Neural crest cell (in vitro differentiated cells): ENCODE measurements around the gene C16orf87. TPM values are rescaled to one million over a fixed set of nuclear protein-coding genes. Genes with fewer than 3 reads are reported as not detected.
A peak's percentile ranks its signal among the peaks of the same experiment; 100 is the strongest.

Source experiments
- DNase-seq: peaks from one replicate; pipeline ENCODE4 v3.0.0; 2021; ENCODE audit warnings: low read depth, mixed read lengths, low spot score
- H3K27ac Mint-ChIP-seq: one replicate; pipeline ENCODE4 v1.8.0; 2021; ENCODE audit warnings: mild to moderate bottlenecking, mixed read lengths; ENCODE audit not compliant: unreplicated experiment
- H3K27me3 Mint-ChIP-seq: 2 replicates; pipeline ENCODE4 v1.8.0; 2021; ENCODE audit warnings: low read depth, mild to moderate bottlenecking, mixed read lengths
- H3K36me3 Mint-ChIP-seq: 2 replicates; pipeline ENCODE4 v1.8.0; 2021; ENCODE audit warnings: low read depth, mild to moderate bottlenecking, mixed read lengths
- H3K4me1 Mint-ChIP-seq: 2 replicates; pipeline ENCODE4 v1.8.0; 2021; ENCODE audit warnings: mixed read lengths
- H3K4me3 Mint-ChIP-seq: one replicate; pipeline ENCODE4 v1.8.0; 2021; ENCODE audit warnings: mild to moderate bottlenecking, mixed read lengths
- H3K9me3 Mint-ChIP-seq: 2 replicates; pipeline ENCODE4 v1.8.0; 2021; ENCODE audit warnings: mixed read lengths
- CTCF ChIP-seq: fragments of 200-600 bp; sonication (generic); conservative IDR thresholded peaks from 2 replicates; pipeline ENCODE4 v1.5.0; 2021; ENCODE audit warnings: antibody characterized with exemption, mild to moderate bottlenecking
- total RNA-seq: library from RNA; stranded (reverse); gene quantifications from 2 replicates; pipeline ENCODE4 v1.2.1, GENCODE V29; 2021

Gene C16orf87
- total RNA-seq, 1 donor from 2014 or later = 19.2 TPM

DNA sequence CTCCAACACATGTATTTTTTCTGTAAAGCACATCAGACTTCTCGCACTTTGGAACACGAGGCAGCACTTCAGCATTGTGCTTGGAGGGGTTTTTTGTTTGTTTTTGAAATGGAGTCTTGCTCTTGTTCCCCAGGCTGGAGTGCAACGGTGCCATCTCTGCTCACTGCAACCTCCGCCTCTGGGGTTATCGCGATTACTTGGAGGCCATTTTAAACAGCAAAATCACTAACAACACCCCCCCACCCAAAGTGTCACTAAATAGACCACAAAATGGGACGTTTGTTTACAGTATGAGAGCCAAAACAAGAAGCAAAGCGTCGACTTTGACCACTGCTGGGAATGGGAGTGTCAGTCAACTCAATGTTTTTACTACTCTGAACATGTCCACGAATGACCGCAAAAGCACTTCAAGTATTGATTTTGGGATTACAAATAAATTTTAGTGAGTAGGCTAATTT is 9.0 kb upstream of the C16orf87 start:
- DNase-seq = no peak
- no peak overlapping the region for H3K27ac Mint-ChIP-seq
- no peak for TF ChIP-seq CTCF
- peaks cover 2% of the 10 kb centered on the region for H3K36me3 Mint-ChIP-seq
- no peaks in the 10 kb centered on the region for H3K27me3 Mint-ChIP-seq
- H3K9me3 Mint-ChIP-seq = peaks cover 5% of the 10 kb centered on the region
- no peak overlapping the region for H3K4me3 Mint-ChIP-seq
- H3K4me1 Mint-ChIP-seq = no peaks in the 10 kb centered on the region

DNA sequence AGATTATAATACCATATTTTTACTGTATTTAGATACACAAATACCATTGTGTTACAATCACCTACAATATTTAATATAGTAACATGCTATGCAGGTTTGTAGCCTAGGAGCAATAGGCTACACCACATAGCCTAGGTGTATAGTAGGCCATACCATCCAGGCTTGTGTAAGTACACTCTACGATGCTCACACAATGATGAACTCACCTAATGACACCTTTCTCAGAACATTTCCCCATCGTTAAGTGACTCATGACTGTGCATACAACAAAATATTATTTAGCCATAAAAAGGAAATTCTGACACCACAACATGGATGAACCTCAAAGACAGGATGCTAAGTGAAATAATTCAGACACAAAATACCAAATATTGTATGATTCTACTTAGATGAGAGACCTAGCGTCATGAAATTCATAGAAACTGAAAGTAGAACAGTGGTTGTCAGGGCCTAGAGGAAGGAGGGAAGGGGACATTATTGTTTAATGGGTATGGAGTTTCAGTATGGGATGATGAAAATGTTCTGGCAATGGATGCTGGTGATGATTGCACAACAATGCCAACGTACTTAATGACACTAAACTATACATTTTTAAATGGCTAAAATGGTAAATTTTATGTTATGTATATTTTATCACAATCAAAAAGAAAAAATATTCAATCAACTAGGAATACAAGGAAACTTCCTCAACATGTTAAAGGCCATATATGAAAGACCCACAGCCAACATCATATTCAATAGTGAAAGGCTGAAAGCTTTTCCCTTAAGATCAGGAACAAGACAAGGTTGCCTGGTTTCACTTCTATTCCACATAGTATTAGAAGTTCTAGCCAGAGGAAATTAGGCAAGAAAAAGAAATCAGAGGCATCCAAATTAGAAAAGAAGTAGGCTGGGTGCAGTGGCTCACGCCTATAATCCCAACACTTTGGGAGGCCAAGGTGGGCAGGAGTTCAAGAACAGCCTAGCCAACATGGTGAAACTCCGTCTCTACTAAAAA is 5.9 kb upstream of the C16orf87 start:
- no peaks in the 10 kb centered on the region for H3K36me3 Mint-ChIP-seq
- peaks cover 17% of the 10 kb centered on the region for H3K27me3 Mint-ChIP-seq
- H3K4me3 Mint-ChIP-seq = no peak overlapping the region
- no peak overlapping the region for H3K27ac Mint-ChIP-seq
- peaks cover under 1% of the 10 kb centered on the region for H3K9me3 Mint-ChIP-seq
- H3K4me1 Mint-ChIP-seq = no peaks in the 10 kb centered on the region
- no peak for DNase-seq
- no peak for TF ChIP-seq CTCF

DNA sequence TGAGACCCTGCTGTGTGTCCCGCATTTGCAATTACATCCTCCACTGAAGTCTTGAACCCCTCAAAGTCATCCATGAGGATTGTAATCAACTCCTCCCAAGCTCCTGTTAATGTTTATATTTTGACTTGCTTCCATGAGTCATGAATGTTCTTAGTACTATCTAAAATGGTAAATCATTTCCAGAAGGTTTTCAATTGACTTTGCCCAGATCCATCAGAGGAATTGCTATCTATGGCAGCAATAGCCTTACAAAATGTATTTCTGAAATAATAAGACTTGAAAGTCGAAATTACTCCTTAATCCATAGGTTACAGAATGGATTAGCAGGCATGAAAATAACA is 2.5 kb upstream of the C16orf87 start:
- no peak overlapping the region for H3K27ac Mint-ChIP-seq
- no peaks in the 10 kb centered on the region for H3K9me3 Mint-ChIP-seq
- DNase-seq = no peak
- H3K27me3 Mint-ChIP-seq = peaks cover 19% of the 10 kb centered on the region
- H3K4me3 Mint-ChIP-seq = peak overlapping the region; percentile 11
- H3K4me1 Mint-ChIP-seq = peaks cover 17% of the 10 kb centered on the region
- TF ChIP-seq CTCF = no peak
- no peaks in the 10 kb centered on the region for H3K36me3 Mint-ChIP-seq

GRCh38 chr16:46832757-46833459 is 1.9 kb upstream of the C16orf87 start:
- no peak for TF ChIP-seq CTCF
- Mint-ChIP-seq H3K4me1 (peaks cover 17% of the 10 kb centered on the region), H3K36me3 (no peaks in the 10 kb centered on the region), H3K9me3 (no peaks in the 10 kb centered on the region), H3K27me3 (peaks cover 19% of the 10 kb centered on the region), H3K27ac (no peak overlapping the region), H3K4me3 (peak overlapping the region; percentile 71)
- DNase-seq = no peak

DNA sequence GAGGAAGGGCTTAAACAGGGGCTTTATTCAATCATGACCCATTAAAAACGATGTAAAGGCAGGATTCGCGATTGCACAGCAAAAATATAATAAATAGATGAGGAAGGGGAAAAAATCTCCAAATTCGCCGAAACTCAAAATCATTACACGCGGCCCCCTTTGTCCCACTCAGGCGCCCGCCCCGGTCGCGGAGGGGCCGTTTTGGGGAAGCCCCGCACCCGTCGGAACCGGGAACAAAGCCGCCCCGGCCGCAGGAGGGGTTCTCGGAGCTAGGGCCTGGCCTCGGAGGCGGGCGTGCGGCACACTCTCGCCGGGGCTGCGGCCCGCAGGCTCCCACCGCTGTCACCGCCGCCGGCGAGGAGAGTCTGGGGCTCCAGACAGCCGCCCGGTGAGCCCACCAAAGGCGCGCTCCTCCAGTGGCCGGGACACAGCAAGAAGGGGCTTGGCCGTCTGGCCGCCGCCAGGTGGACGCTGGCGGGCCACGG is 521 bp downstream of the C16orf87 start:
- no peak for DNase-seq
- H3K4me3 Mint-ChIP-seq = peak overlapping the region; percentile 98
- peaks cover 19% of the 10 kb centered on the region for H3K27me3 Mint-ChIP-seq
- H3K27ac Mint-ChIP-seq = peak overlapping the region; percentile 99
- peaks cover 25% of the 10 kb centered on the region for H3K4me1 Mint-ChIP-seq
- H3K9me3 Mint-ChIP-seq = no peaks in the 10 kb centered on the region
- H3K36me3 Mint-ChIP-seq = no peaks in the 10 kb centered on the region
- no peak for TF ChIP-seq CTCF
